HepG2 (cell line): ENCODE results near the gene SHFL. TPM values are rescaled to one million over a fixed set of nuclear protein-coding genes. Genes with fewer than 3 reads are reported as not detected.

Source experiments
- AHR ChIP-seq: IDR thresholded peaks from 2 replicates; pipeline ENCODE4 v1.6.1; 2018; ENCODE audit warnings: missing genetic modification reagents, missing compliant biosample characterization
- BRD4 ChIP-seq: sonication (generic); formaldehyde crosslinking; IDR thresholded peaks from 2 replicates; pipeline ENCODE4 v1.4.0; 2020; ENCODE audit warnings: missing genetic modification reagents
- FOXJ3 ChIP-seq: sonication (generic); formaldehyde crosslinking; IDR thresholded peaks from 2 replicates; pipeline ENCODE4 v1.4.0; 2020; ENCODE audit warnings: missing genetic modification reagents, mild to moderate bottlenecking, borderline replicate concordance
- GATAD2A ChIP-seq: IDR thresholded peaks from 2 replicates; pipeline ENCODE4 v1.6.1; 2016
- HES4 ChIP-seq: sonication (generic); formaldehyde crosslinking; IDR thresholded peaks from 2 replicates; pipeline ENCODE4 v1.9.0; 2021; ENCODE audit warnings: mild to moderate bottlenecking, missing genetic modification reagents, borderline replicate concordance
- HNF4G ChIP-seq, 2 experiments: sonication (generic) in 1 of 2; formaldehyde crosslinking in 1 of 2; IDR thresholded peaks; 2 replicates each; pipeline versions ENCODE4 v1.4.0 to v1.6.1; 2011 to 2020; ENCODE audit warnings: borderline replicate concordance in 2 of 2, low read depth in 2 of 2, mild to moderate bottlenecking in 2 of 2, low read length in 1 of 2, missing genetic modification reagents in 1 of 2, moderate library complexity in 1 of 2
- ISX ChIP-seq: sonication (generic); formaldehyde crosslinking; conservative IDR thresholded peaks from 2 replicates; pipeline ENCODE4 v1.5.0; 2020; ENCODE audit warnings: missing genetic modification reagents
- JUND ChIP-seq: sonication (generic); formaldehyde crosslinking; IDR thresholded peaks from 2 replicates; pipeline ENCODE4 v1.8.0; 2022; ENCODE audit warnings: mild to moderate bottlenecking, missing genetic modification reagents
- KLF13 ChIP-seq: sonication (generic); formaldehyde crosslinking; IDR thresholded peaks from 2 replicates; pipeline ENCODE4 v1.4.0; 2020; ENCODE audit warnings: mild to moderate bottlenecking, missing genetic modification reagents
- KLF15 ChIP-seq: sonication (generic); formaldehyde crosslinking; IDR thresholded peaks from 2 replicates; pipeline ENCODE4 v1.8.1; 2023; ENCODE audit warnings: borderline replicate concordance, mild to moderate bottlenecking, inconsistent platforms, missing genetic modification reagents, mixed read lengths
- MEIS1 ChIP-seq: sonication (generic); formaldehyde crosslinking; IDR thresholded peaks from 2 replicates; pipeline ENCODE4 v1.9.0; 2021; ENCODE audit warnings: mild to moderate bottlenecking, missing genetic modification reagents, moderate library complexity, borderline replicate concordance
- MYNN ChIP-seq: sonication (generic); formaldehyde crosslinking; IDR thresholded peaks from 2 replicates; pipeline ENCODE4 v1.4.0; 2020; ENCODE audit warnings: mild to moderate bottlenecking, low read depth, missing genetic modification reagents
- NFKB2 ChIP-seq: sonication (generic); formaldehyde crosslinking; IDR thresholded peaks from 2 replicates; pipeline ENCODE4 v1.4.0; 2020; ENCODE audit warnings: missing genetic modification reagents, borderline replicate concordance
- SIN3A ChIP-seq: IDR thresholded peaks from 2 replicates; pipeline ENCODE4 v1.6.1; 2011; ENCODE audit warnings: low read depth, mild to moderate bottlenecking, control low read depth, low read length, borderline replicate concordance
- SNAPC2 ChIP-seq: sonication (generic); formaldehyde crosslinking; IDR thresholded peaks from 2 replicates; pipeline ENCODE4 v1.8.1; 2022; ENCODE audit warnings: mild to moderate bottlenecking, missing genetic modification reagents
- SP140L ChIP-seq: sonication (generic); formaldehyde crosslinking; IDR thresholded peaks from 2 replicates; pipeline ENCODE4 v1.4.0; 2020; ENCODE audit warnings: missing genetic modification reagents, borderline replicate concordance
- SP5 ChIP-seq: IDR thresholded peaks from 2 replicates; pipeline ENCODE4 v1.6.1; 2016; ENCODE audit warnings: low read depth, borderline replicate concordance
- TAF15 ChIP-seq: fragments of 200-400 bp; formaldehyde crosslinking; IDR thresholded peaks from one replicate; pipeline ENCODE4 v1.6.1; 2018; ENCODE audit warnings: mild to moderate bottlenecking, low read depth, low read length; ENCODE audit not compliant: poor library complexity, severe bottlenecking
- TOE1 ChIP-seq: sonication (generic); formaldehyde crosslinking; IDR thresholded peaks from 2 replicates; pipeline ENCODE4 v1.4.0; 2020; ENCODE audit warnings: mild to moderate bottlenecking, missing genetic modification reagents
- ZNF430 ChIP-seq: sonication (generic); formaldehyde crosslinking; IDR thresholded peaks from 2 replicates; pipeline ENCODE4 v1.9.0; 2021; ENCODE audit warnings: mild to moderate bottlenecking, missing genetic modification reagents
- ZNF564 ChIP-seq: sonication (generic); formaldehyde crosslinking; IDR thresholded peaks from 2 replicates; pipeline ENCODE4 v1.8.1; 2023; ENCODE audit warnings: mild to moderate bottlenecking, missing genetic modification reagents
- ZNF670 ChIP-seq: sonication (generic); formaldehyde crosslinking; IDR thresholded peaks from 2 replicates; pipeline ENCODE4 v1.8.0; 2022; ENCODE audit warnings: mild to moderate bottlenecking, missing genetic modification reagents, borderline replicate concordance
- polyA plus RNA-seq, 8 experiments: library from polyadenylated mRNA; depleted of rRNA in 3 of 8; stranded (reverse) in 7 of 8; unstranded in 1 of 8; fragments of >200 nt; fragmentation: Illumina TruSeq in 4 of 8; extraction: Trizol in 4 of 8; gene quantifications; 2 replicates each; pipeline versions ENCODE4 v1.2.1 to v1.2.3, GENCODE V29; 2011 to 2016; ENCODE audit warnings: low read depth in 4 of 8, missing spikeins in 1 of 8, mixed read lengths in 1 of 8; ENCODE audit not compliant: insufficient read depth in 1 of 8
- total RNA-seq, 5 experiments: library from RNA; depleted of rRNA; stranded (reverse); fragments of >200 nt; fragmentation: Illumina TruSeq; extraction: Trizol; gene quantifications; 2 replicates each; pipeline ENCODE4 v1.2.3, GENCODE V29; 2016; ENCODE audit warnings: low read depth in 1 of 5
- TF ChIP-seq, protein P1 (sequence below): sonication (generic); formaldehyde crosslinking; IDR thresholded peaks from 2 replicates; pipeline ENCODE4 v1.5.0; 2020; ENCODE audit warnings: mild to moderate bottlenecking, missing genetic modification reagents
- TF ChIP-seq, protein P2 (sequence below): IDR thresholded peaks from 2 replicates; pipeline ENCODE4 v1.6.1; 2016
- TF ChIP-seq, protein P3 (sequence below): sonication (generic); formaldehyde crosslinking; IDR thresholded peaks from 2 replicates; pipeline ENCODE4 v1.8.1; 2023; ENCODE audit warnings: mild to moderate bottlenecking, inconsistent platforms, moderate library complexity, missing genetic modification reagents, borderline replicate concordance

The SHFL gene
- total and polyA plus RNA-seq, 2 of the 13 experiments (the other 11 are each of a cell fraction or from before 2014, with no cell fraction given), result 12.3 to 36.4 TPM

DNA sequence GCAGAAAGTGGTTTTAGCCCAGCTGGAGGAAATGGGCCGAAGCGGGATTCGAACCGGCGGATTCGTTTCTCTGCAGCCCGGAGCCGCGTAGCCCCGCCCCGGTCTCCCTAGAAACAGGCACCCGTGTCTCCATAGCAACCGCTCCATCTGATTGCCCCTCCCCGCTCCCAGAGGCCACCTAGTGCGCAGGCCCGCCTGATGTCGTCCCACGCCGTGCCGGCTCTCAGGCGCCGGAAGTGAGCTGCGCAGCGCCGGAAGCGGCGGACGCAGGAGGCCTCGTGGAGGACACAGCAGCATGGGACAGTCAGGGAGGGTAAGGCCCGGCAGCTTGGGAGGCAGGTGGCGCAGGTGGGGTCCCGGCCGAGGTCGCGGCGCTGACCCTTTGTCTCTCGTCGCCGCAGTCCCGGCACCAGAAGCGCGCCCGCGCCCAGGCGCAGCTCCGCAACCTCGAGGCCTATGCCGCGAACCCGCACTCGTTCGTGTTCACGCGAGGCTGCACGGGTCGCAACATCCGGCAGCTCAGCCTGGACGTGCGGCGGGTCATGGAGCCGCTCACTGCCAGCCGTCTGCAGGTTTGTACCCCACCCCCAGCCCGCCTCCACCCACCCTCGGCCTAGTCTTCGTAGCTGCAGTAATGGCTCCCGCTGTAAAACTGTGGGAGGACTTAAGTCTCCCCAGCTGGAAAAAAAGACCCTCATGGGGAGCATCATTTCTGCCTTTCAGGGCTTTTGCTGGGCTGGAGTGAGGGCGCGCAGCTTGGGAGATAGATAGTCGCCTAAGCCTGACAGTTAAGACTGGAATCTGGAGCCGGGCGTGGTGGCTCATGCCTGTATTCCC lies 20.2 kb downstream of the SHFL start, which contains the start of gene PPAN (continued):
- TF ChIP-seq, protein P1, sequence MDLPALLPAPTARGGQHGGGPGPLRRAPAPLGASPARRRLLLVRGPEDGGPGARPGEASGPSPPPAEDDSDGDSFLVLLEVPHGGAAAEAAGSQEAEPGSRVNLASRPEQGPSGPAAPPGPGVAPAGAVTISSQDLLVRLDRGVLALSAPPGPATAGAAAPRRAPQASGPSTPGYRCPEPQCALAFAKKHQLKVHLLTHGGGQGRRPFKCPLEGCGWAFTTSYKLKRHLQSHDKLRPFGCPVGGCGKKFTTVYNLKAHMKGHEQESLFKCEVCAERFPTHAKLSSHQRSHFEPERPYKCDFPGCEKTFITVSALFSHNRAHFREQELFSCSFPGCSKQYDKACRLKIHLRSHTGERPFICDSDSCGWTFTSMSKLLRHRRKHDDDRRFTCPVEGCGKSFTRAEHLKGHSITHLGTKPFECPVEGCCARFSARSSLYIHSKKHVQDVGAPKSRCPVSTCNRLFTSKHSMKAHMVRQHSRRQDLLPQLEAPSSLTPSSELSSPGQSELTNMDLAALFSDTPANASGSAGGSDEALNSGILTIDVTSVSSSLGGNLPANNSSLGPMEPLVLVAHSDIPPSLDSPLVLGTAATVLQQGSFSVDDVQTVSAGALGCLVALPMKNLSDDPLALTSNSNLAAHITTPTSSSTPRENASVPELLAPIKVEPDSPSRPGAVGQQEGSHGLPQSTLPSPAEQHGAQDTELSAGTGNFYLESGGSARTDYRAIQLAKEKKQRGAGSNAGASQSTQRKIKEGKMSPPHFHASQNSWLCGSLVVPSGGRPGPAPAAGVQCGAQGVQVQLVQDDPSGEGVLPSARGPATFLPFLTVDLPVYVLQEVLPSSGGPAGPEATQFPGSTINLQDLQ, result peak; percentile 78; the same call in 1 of the 2 replicates
- TF ChIP-seq BRD4 (peak; percentile 89), JUND (CRISPR knock-in tag) (0 out of 2 replicates have a peak, but pooled peaks have one; percentile 60), NFKB2 (CRISPR knock-in tag) (no peak; the same call in 1 of the 2 replicates), FOXJ3 (CRISPR knock-in tag) (no peak), SP5 (CRISPR knock-in tag) (no peak), AHR (CRISPR knock-in tag) (peak; percentile 93; the same call in 1 of the 2 replicates), SP140L (CRISPR knock-in tag) (no peak), KLF13 (CRISPR knock-in tag) (no peak), ZNF430 (peak; percentile 51; the same call in 1 of the 2 replicates), ZNF564 (0 out of 2 replicates have a peak, but pooled peaks have one; percentile 59), TOE1 (CRISPR knock-in tag) (0 out of 2 replicates have a peak, but pooled peaks have one; percentile 36), ISX (CRISPR knock-in tag) (no peak), ZNF670 (CRISPR knock-in tag) (peak; percentile 80; the same call in 1 of the 2 replicates), HES4 (CRISPR knock-in tag) (no peak; the same call in 1 of the 2 replicates), GATAD2A (CRISPR knock-in tag) (peak; percentile 37; the same call in 1 of the 2 replicates), MYNN (CRISPR knock-in tag) (no peak; the same call in 1 of the 2 replicates), SNAPC2 (CRISPR knock-in tag) (no peak), SIN3A (peak; percentile 93; the same call in 1 of the 2 replicates), MEIS1 (CRISPR knock-in tag) (peak; percentile 90; the same call in 1 of the 2 replicates), TAF15 (no peak), KLF15 (CRISPR knock-in tag) (no peak), HNF4G (IDR thresholded peaks at IDR 0.05; ENCODE audit: borderline replicate concordance, low read depth, low read length) (no peak), HNF4G (CRISPR knock-in tag; IDR thresholded peaks at IDR 0.05; ENCODE audit: borderline replicate concordance, low read depth) (peak; percentile 48; the same call in 1 of the 2 replicates)
- TF ChIP-seq, protein P2, sequence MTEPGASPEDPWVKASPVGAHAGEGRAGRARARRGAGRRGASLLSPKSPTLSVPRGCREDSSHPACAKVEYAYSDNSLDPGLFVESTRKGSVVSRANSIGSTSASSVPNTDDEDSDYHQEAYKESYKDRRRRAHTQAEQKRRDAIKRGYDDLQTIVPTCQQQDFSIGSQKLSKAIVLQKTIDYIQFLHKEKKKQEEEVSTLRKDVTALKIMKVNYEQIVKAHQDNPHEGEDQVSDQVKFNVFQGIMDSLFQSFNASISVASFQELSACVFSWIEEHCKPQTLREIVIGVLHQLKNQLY, result peak; percentile 56; the same call in 1 of the 2 replicates
- TF ChIP-seq, protein P3, sequence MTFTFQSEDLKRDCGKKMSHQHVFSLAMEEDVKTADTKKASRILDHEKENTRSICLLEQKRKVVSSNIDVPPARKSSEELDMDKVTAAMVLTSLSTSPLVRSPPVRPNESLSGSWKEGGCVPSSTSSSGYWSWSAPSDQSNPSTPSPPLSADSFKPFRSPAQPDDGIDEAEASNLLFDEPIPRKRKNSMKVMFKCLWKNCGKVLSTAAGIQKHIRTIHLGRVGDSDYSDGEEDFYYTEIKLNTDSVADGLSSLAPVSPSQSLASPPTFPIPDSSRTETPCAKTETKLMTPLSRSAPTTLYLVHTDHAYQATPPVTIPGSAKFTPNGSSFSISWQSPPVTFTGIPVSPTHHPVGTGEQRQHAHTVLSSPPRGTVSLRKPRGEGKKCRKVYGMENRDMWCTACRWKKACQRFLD (CRISPR knock-in tag), result 0 out of 2 replicates have a peak, but pooled peaks have one; percentile 46
